ENCODE results near the gene TUBGCP3. TPM values are rescaled to one million over a fixed set of nuclear protein-coding genes. Genes with fewer than 3 reads are reported as not detected.

TUBGCP3 gene
- total RNA-seq, 1 donor = 17.0 TPM

GRCh38 chr13:112562254-112562653, 25.7 kb downstream of the TUBGCP3 start:
- Histone ChIP-seq H3K27me3 (ENCODE audit: insufficient read depth, low read length) (no peaks in the 10 kb centered on the region), H3K36me3 (ENCODE audit: insufficient read depth, low read length) (peaks cover 22% of the 10 kb centered on the region), H3K9me3 (ENCODE audit: low read depth, low read length) (no peaks in the 10 kb centered on the region), H2AFZ (ENCODE audit: low read length) (no peak overlapping the region), H3K4me3 (ENCODE audit: insufficient read depth, low read length) (no peak overlapping the region), H3K27ac (ENCODE audit: low read depth, low read length) (no peak overlapping the region), H3K79me2 (ENCODE audit: insufficient read depth, low read length) (peaks cover 38% of the 10 kb centered on the region), H3K4me1 (ENCODE audit: insufficient read depth, low read length) (peaks cover 4% of the 10 kb centered on the region), H4K20me1 (ENCODE audit: insufficient read depth, low read length) (peaks cover 8% of the 10 kb centered on the region), H3K4me2 (ENCODE audit: insufficient read depth, low read length) (no peak overlapping the region)
- TF ChIP-seq, protein P1, sequence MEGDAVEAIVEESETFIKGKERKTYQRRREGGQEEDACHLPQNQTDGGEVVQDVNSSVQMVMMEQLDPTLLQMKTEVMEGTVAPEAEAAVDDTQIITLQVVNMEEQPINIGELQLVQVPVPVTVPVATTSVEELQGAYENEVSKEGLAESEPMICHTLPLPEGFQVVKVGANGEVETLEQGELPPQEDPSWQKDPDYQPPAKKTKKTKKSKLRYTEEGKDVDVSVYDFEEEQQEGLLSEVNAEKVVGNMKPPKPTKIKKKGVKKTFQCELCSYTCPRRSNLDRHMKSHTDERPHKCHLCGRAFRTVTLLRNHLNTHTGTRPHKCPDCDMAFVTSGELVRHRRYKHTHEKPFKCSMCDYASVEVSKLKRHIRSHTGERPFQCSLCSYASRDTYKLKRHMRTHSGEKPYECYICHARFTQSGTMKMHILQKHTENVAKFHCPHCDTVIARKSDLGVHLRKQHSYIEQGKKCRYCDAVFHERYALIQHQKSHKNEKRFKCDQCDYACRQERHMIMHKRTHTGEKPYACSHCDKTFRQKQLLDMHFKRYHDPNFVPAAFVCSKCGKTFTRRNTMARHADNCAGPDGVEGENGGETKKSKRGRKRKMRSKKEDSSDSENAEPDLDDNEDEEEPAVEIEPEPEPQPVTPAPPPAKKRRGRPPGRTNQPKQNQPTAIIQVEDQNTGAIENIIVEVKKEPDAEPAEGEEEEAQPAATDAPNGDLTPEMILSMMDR (IDR thresholded peaks at IDR 0.05; ENCODE audit: extremely low read depth, low read depth, low read length) = no peak
- no peak for DNase-seq (ENCODE audit: insufficient read length, low spot score, missing footprints)

GRCh38 chr13:112561478-112561877, 26.5 kb downstream of the TUBGCP3 start:
- TF ChIP-seq, protein P1 (IDR thresholded peaks at IDR 0.05; ENCODE audit: extremely low read depth, low read depth, low read length) = no peak
- H3K27ac ChIP-seq (ENCODE audit: low read depth, low read length) = no peak overlapping the region
- peaks cover 22% of the 10 kb centered on the region for H3K36me3 ChIP-seq (ENCODE audit: insufficient read depth, low read length)
- H3K4me1 ChIP-seq (ENCODE audit: insufficient read depth, low read length) = no peaks in the 10 kb centered on the region
- H2AFZ ChIP-seq (ENCODE audit: low read length) = no peak overlapping the region
- H3K4me2 ChIP-seq (ENCODE audit: insufficient read depth, low read length) = no peak overlapping the region
- H3K27me3 ChIP-seq (ENCODE audit: insufficient read depth, low read length) = no peaks in the 10 kb centered on the region
- peaks cover 35% of the 10 kb centered on the region for H3K79me2 ChIP-seq (ENCODE audit: insufficient read depth, low read length)
- peaks cover 8% of the 10 kb centered on the region for H4K20me1 ChIP-seq (ENCODE audit: insufficient read depth, low read length)
- no peak for DNase-seq (ENCODE audit: insufficient read length, low spot score, missing footprints)
- no peak overlapping the region for H3K4me3 ChIP-seq (ENCODE audit: insufficient read depth, low read length)
- H3K9me3 ChIP-seq (ENCODE audit: low read depth, low read length) = no peaks in the 10 kb centered on the region

GRCh38 chr13:112558696-112559418, 29.1 kb downstream of the TUBGCP3 start:
- no peak for DNase-seq (ENCODE audit: insufficient read length, low spot score, missing footprints)
- no peak overlapping the region for H2AFZ ChIP-seq (ENCODE audit: low read length)
- TF ChIP-seq, protein P1 (IDR thresholded peaks at IDR 0.05; ENCODE audit: extremely low read depth, low read depth, low read length) = no peak
- H3K4me2 ChIP-seq (ENCODE audit: insufficient read depth, low read length) = no peak overlapping the region
- peaks cover 40% of the 10 kb centered on the region for H3K36me3 ChIP-seq (ENCODE audit: insufficient read depth, low read length)
- H3K9me3 ChIP-seq (ENCODE audit: low read depth, low read length) = no peaks in the 10 kb centered on the region
- H3K27ac ChIP-seq (ENCODE audit: low read depth, low read length) = no peak overlapping the region
- H3K4me1 ChIP-seq (ENCODE audit: insufficient read depth, low read length) = no peaks in the 10 kb centered on the region
- H3K4me3 ChIP-seq (ENCODE audit: insufficient read depth, low read length) = no peak overlapping the region
- peaks cover 30% of the 10 kb centered on the region for H3K79me2 ChIP-seq (ENCODE audit: insufficient read depth, low read length)
- no peaks in the 10 kb centered on the region for H3K27me3 ChIP-seq (ENCODE audit: insufficient read depth, low read length)
- H4K20me1 ChIP-seq (ENCODE audit: insufficient read depth, low read length) = peaks cover 8% of the 10 kb centered on the region

DNA sequence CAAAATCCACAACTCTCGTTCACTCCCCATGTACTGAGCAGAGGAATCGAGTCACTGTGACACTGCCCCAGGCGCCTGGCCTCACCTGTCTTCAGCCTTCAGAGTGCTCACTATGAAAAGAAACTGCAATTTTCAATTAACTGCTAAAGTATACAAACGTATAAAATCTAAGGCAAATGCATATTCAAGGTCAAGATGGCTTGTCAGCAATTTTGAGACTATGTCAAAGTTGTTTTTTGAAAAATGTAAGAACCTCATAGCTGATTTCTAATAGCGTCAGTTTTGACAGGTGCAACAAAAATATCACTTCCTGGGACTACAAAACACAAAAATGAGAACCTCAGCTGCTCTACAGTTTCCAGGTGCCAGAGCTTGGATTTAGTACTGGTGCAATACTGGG, 31.4 kb downstream of the TUBGCP3 start:
- no peak for DNase-seq (ENCODE audit: insufficient read length, low spot score, missing footprints)
- Histone ChIP-seq H3K4me1 (ENCODE audit: insufficient read depth, low read length) (no peaks in the 10 kb centered on the region), H3K36me3 (ENCODE audit: insufficient read depth, low read length) (peaks cover 49% of the 10 kb centered on the region), H3K27ac (ENCODE audit: low read depth, low read length) (no peak overlapping the region), H3K4me2 (ENCODE audit: insufficient read depth, low read length) (no peak overlapping the region), H3K27me3 (ENCODE audit: insufficient read depth, low read length) (no peaks in the 10 kb centered on the region), H3K4me3 (ENCODE audit: insufficient read depth, low read length) (no peak overlapping the region), H3K9me3 (ENCODE audit: low read depth, low read length) (no peaks in the 10 kb centered on the region), H4K20me1 (ENCODE audit: insufficient read depth, low read length) (no peaks in the 10 kb centered on the region), H2AFZ (ENCODE audit: low read length) (no peak overlapping the region), H3K79me2 (ENCODE audit: insufficient read depth, low read length) (peaks cover 12% of the 10 kb centered on the region)
- TF ChIP-seq, protein P1 (IDR thresholded peaks at IDR 0.05; ENCODE audit: extremely low read depth, low read depth, low read length) = no peak

Measured in osteoblast (primary cell).